ENCODE measurements around the gene KCNC4.

- TF ChIP-seq POLR2A (IDR thresholded peaks at IDR 0.05; ENCODE audit: insufficient read depth in 1 of 2, low read depth in 2 of 2, low read length in 2 of 2) (no peak), NONO (IDR thresholded peaks at IDR 0.05) (no peak), NONO (CRISPR knock-in tag; conservative IDR thresholded peaks at IDR 0.05) (no peak), CTCF (CRISPR knock-in tag; IDR thresholded peaks at IDR 0.05) (no peak), ZNF768 (CRISPR knock-in tag; IDR thresholded peaks at IDR 0.05) (no peak), JUNB (CRISPR knock-in tag; IDR thresholded peaks at IDR 0.05; ENCODE audit: borderline replicate concordance) (no peak), ZNF350 (CRISPR knock-in tag; IDR thresholded peaks at IDR 0.05; ENCODE audit: borderline replicate concordance, low read depth) (no peak), ZSCAN5A (CRISPR knock-in tag; IDR thresholded peaks at IDR 0.05; ENCODE audit: borderline replicate concordance) (no peak)
These were observed 11.4 kb upstream of the KCNC4 start for GRCh38 chr1:110198746-110199145.
